ENCODE data around the gene SCGB2B2.
A peak's percentile ranks its signal among the peaks of the same experiment; 100 is the strongest.
"Not testable (repeated sequence)": the region's sequence is repeated elsewhere in the genome, so short reads cannot be mapped to it uniquely, and the experiment has no call there.

The SCGB2B2 gene, protein sequence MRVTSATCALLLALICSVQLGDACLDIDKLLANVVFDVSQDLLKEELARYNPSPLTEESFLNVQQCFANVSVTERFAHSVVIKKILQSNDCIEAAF

DNA sequence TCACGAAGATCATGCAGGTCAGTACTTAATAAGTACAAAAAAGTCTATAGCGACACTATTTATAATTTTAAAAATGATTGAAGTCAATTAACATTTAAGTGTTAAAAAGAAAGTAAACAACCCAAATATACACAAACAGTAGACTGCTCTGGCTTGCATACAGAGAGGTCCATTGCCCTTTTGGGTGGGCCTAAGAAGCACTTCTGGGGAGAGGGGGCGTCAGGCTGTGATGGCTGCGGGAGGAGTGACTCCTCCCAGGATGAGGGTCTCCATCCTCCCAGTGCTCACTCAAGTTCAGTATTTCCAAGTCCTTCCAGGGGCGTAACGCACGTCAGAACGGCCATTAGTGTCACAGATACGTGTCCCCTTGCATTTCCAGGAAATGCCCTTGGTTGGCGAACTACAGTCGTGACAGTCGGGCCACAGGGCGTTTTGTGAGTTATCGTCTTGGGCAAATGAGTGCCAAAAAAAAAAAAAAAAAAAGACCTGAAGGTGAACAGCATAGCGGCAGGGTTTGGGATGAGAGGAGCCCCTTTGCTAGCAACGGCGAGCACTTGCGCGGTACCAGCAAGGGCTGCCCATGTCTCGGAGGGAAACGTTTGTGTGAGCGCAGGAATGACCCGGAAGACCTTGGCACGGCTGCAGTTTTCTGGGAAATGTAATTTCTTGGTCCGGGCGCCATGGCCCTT is at the start of gene SCGB2B2:
TSS of gene SCGB2B2 (minus strand) at position 463 of the 689 bp plus-strand sequence. CDS start 82,596 bp downstream, outside the sequence.
- DNase-seq (ENCODE audit: low read depth), result peak; percentile 97

DNA sequence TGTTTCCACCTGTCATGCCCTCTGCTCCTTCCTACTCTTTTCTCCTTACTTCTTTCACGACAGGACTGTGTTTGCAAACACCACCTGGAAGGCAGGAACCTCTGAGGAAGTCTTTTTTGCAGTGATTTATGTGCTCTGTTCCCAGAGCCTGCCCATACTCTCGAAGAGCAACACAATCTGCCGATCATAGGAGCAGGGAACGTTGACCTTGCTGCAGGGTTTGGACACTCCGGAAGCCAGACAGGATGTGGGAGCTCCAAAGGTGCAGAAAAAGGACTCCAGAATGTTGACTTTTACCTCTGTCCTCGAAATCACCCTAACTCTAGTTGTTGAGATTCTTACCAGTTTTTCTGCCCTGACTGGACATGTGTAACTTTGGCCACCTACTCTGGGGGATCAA is 48.4 kb upstream of the SCGB2B2 start:
- no peak for DNase-seq (ENCODE audit: low read depth)

GRCh38 chr19:34722353-34722752 is 45.4 kb upstream of the SCGB2B2 start:
- no peak for DNase-seq (ENCODE audit: low read depth)

- no peak for DNase-seq (ENCODE audit: low read depth)
These were observed 38.4 kb upstream of the SCGB2B2 start for GRCh38 chr19:34715357-34715756.

- DNase-seq (ENCODE audit: low read depth), result no peak
These were observed 36.3 kb upstream of the SCGB2B2 start for GRCh38 chr19:34713262-34713637.

DNA sequence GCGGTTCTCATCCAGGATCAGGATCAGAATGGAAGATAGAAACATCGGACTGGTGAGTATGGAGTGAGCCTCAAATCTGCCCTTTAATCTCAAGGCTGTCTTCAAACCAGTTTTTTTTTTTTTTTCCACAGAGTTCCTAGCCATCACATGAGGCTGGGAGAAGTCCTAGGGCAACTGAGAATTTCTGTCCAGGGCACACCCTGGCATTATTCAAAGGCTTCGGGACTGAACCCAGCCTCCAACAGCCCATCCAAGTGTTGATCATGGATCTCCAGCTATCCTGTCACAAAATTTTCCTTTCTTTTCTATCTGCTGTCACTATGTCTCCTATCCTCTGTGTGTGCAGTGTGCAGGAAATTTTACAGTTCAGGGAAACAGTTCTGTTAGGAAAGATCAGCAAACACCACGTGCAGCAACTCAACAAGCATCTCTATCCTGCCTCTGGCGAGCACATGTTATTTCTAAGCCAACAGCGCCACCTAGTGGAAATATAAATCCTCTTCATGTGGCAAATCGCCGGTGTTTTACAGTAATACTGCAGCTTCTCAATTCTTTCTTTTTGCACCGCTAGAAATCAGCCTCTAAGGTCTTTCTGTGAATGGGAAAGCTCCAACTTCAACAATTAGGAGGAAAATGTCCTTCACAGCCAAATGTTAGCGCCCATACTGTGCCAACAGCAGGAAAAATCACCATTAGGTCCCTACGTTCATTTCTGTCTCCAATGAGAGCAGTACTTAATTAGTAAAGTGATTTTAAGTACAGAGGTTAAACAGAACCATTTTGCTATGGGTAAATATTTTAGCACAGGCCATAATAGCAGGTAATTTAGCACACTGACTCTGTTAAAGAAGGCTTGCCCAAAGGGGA is 35.7 kb upstream of the SCGB2B2 start:
- peak; percentile 78 for DNase-seq (ENCODE audit: low read depth)

GRCh38 chr19:34711890-34712289 is 34.9 kb upstream of the SCGB2B2 start:
- no peak for DNase-seq (ENCODE audit: low read depth)

DNA sequence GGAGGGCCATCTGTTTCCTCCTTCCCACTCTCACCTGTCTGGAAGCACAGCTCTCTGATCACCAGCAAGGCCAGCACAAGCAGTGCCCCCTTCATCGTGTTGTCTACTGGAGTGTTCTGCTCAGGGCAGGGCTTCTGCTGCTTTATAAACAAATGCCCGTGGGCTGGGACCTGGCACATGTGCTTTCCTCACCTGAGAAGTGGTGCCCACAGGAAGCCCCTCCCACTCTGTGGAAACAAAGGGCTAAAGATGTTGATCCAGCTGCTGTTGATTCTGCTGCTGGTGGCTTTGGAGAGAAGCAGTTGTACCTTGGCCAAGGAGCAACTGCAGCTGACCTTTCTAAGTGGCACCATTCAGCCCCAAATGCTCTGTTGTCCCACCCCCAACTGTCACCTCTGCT is 30.7 kb upstream of the SCGB2B2 start:
- no peak for DNase-seq (ENCODE audit: low read depth)

DNA sequence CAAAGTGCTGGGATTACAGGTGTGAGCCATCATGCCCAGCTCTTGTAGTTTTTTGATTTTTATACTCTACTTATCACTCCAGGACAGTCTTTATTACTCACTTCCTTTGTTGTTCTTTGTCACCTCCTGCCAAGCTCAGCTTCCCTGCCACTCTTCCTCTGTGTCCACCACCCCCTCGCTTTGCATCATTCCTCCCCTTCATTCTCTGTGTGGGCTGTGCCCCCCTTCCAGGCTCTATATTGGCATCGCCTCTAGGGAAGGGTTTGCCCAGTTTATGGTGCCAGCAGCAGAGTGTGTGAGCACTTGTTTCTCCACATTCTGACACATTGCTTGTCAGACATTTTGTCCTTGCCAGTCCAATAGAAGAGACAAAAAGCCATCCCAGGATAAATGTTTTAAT is 15.6 kb upstream of the SCGB2B2 start:
- DNase-seq (ENCODE audit: low read depth), result no peak

DNA sequence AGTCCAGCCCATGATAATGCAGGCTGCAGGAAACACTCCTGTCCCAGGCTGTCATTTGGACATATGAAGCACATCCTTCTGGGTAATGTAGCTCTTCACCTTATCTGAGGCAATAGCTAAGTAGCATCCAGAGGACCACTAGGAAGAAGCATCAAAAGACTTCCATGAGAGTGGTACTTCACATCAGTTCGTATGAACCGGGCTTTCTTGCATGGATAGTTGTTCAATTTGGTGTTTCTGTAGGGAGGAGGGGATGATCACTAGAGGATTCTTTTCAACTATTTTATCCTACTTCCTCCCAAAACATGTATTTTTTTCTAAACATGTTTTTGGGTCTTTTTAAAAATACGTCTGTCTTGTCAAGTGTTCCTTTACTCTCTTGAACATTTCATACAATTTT is 13.4 kb upstream of the SCGB2B2 start:
- no peak for DNase-seq (ENCODE audit: low read depth)

- DNase-seq (ENCODE audit: low read depth), result no peak
These were observed 11.6 kb upstream of the SCGB2B2 start for GRCh38 chr19:34688592-34688991.

- no peak for DNase-seq (ENCODE audit: low read depth)
These were observed 10.4 kb upstream of the SCGB2B2 start for GRCh38 chr19:34687348-34687747.

- no peak for DNase-seq (ENCODE audit: low read depth)
These were observed 9.5 kb upstream of the SCGB2B2 start for GRCh38 chr19:34686455-34686854.

DNA sequence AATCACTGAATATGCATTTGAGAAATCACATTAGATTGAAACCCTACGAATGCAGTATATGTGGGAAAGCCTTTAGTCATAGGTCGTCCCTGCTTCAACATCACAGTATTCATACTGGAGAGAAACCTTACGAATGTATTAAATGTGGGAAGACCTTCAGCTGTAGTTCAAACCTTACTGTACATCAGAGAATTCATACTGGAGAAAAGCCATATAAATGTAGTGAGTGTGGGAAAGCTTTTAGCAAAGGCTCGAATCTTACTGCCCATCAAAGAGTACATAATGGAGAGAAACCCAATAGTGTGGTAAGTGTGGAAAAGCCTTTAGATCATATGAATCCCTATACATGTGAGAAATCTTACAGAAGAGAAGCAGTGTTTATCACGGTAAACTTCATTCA is 8.3 kb upstream of the SCGB2B2 start:
- DNase-seq (ENCODE audit: low read depth), result not testable (repeated sequence)

- no peak for DNase-seq (ENCODE audit: low read depth)
These were observed 4.5 kb upstream of the SCGB2B2 start for GRCh38 chr19:34681478-34681877.

DNA sequence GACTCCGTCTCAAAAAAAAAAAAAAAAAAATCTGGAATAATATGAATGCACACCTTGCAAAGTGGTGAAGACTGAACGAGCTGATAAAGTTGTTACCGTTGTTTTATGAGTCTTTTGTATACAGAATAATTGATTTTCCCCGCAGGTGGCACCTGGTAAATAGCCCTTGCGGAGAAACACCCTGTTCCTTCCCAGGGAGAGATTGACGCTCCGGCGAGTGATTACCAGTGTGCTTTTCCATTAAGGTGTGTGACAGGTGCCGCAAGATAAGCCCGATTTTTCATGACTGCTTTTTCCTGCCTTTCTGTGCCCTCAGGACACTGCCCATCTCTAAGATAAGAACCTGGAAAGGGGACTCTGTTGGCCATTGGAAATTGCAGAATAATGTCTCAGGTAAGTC is 1.5 kb upstream of the SCGB2B2 start:
- no peak for DNase-seq (ENCODE audit: low read depth)

- DNase-seq (ENCODE audit: low read depth), result no peak
These were observed 1.1 kb upstream of the SCGB2B2 start for GRCh38 chr19:34678085-34678412.

DNA sequence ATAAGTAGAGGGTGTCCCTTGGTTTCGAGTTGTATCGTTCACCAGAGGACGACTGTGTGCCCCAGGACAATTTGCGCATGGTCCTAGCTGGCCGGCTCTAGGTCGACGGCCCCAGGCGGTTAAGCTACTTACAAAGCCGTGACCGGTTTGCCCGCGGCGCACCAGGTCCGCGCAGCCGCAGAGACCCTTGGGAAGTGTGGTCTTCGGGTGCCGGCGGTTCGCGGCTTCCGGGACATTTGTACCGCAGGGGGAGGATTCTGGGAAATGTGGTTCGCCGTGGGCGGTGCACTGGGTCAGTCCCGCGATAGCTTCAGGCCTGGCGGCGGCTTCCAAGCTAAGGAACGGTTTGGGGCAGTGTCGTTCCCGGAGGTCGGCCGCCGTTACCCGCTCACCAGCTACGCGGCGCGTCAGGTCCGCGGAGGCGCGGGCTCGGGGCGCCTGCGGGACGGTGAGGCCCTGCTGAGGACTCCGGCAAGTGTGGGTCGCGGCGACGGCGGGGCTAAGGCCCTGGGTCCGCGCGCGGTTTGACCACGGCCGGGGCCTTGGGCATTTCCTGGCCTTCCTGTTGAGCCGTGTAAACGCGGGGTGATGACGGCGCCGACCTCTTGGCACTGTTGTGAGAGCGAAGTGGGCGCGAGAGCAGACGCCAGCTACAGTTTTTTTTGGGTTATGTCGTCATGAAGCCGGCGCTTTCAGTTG is 576 bp upstream of the SCGB2B2 start, which contains the start of gene ZNF302:
TSS of gene ZNF302 (plus strand) at position 293 of the 699 bp plus-strand sequence. CDS start 1,127 bp downstream, outside the sequence.
- DNase-seq (ENCODE audit: low read depth), result peak; percentile 99

DNA sequence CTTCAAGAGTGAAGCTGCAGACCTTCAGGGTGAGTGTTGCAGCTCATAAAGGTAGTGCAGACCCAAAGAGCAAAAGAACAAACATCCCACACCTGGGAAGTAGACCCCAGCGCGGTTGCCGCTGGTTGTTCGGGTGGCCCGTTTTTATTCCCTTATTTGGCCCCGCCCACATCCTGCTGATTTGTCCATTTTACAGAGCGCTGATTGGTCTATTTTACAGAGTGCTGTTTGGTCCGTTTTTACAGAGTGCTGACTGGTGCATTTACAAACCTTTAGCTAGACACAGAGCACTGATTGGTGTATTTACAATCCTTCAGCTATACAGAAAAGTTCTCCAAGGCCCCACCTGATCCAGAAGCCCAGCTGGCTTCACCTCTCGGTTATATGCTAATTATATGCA is 1.0 kb downstream of the SCGB2B2 start:
- no peak for DNase-seq (ENCODE audit: low read depth)

GRCh38 chr19:34675250-34675649 is 1.7 kb downstream of the SCGB2B2 start:
- no peak for DNase-seq (ENCODE audit: low read depth)

GRCh38 chr19:34673590-34673989 is 3.4 kb downstream of the SCGB2B2 start:
- no peak for DNase-seq (ENCODE audit: low read depth)

- no peak for DNase-seq (ENCODE audit: low read depth)
These were observed 5.0 kb downstream of the SCGB2B2 start for GRCh38 chr19:34671972-34672371.

- DNase-seq (ENCODE audit: low read depth), result no peak
These were observed 7.7 kb downstream of the SCGB2B2 start for GRCh38 chr19:34669305-34669704.

All from HS-27A (cell line).